Measurements from ENCODE around the gene ADD3.

ADD3 gene

GRCh38 chr10:109991266-109991855 is 16.4 kb upstream of the ADD3 start:
- Mint-ChIP-seq H3K36me3 (no peaks in the 10 kb centered on the region), H3K4me1 (no peaks in the 10 kb centered on the region), H3K27ac (no peak overlapping the region), H3K4me3 (no peak overlapping the region), H3K9me3 (no peaks in the 10 kb centered on the region)
- ATAC-seq (no peak), DNase-seq (ENCODE audit: low spot score in 2 of 2) (no peak)

DNA sequence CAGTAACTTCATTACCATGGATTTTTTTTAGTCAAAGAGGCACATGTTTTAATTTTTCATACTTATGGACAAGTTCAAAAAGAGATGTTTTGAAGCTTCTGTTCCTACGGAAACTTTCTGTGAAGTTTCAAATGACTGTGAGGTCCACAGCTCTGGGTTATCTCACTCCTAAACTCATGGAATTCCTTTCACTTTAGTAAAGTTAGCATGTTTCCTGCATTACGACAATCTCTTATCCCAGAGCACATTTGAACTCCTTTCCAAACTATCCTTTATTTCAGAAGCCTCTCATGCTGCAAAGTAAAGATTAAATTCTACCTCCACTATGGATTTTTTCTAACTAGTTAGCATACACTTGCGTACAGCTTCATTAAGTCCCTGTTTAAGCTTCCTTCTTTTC is 15.3 kb upstream of the ADD3 start:
- no peak for ATAC-seq

DNA sequence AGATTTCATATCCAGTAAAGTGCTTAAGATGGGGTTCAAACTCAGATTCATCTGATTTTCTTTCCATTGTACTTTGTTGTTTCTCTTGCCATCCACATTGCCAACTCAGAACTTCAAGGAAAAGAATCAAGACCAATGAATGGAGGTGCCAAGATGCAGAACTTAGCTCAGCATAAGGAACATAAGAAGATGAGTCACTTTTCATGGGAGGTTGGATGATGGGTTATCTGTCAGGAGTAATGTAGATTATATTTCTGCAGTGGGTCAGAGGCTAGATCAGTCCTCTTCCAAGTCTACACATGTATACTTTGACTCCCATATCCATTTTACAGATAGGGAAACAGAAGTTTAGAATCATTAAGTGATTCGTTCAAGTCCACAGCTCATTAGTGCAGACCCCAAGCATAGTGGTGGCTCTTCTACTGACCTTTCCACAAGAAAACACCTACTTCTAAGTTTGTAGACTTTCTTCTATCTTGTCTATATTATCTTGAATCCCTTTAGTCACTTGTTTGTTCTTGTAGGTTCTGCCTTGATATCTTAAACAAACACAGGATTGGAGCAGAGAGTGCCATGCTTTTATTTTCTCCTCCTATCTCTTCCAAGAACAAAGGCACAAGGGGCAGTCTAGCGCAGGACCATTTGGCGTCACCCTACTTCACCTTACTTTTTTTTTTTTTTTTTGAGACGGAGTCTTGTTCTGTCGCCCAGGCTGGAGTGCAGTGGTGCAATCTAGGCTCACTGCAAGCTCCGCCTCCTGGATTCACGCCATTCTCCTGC is 14.0 kb upstream of the ADD3 start:
- H3K27ac Mint-ChIP-seq, result no peak overlapping the region
- no peak overlapping the region for H3K4me3 Mint-ChIP-seq
- no peak for ATAC-seq
- H3K36me3 Mint-ChIP-seq, result no peaks in the 10 kb centered on the region
- no peak for DNase-seq (ENCODE audit: low spot score in 2 of 2)
- peaks cover 6% of the 10 kb centered on the region for H3K4me1 Mint-ChIP-seq
- H3K9me3 Mint-ChIP-seq, result no peaks in the 10 kb centered on the region

More for the DNA sequence above, 15.3 kb upstream of the ADD3 start:
- no peak for DNase-seq (ENCODE audit: low spot score in 2 of 2)
- Mint-ChIP-seq H3K9me3 (no peaks in the 10 kb centered on the region), H3K4me3 (no peak overlapping the region), H3K4me1 (no peaks in the 10 kb centered on the region), H3K27ac (no peak overlapping the region), H3K36me3 (no peaks in the 10 kb centered on the region)

GRCh38 chr10:109994711-109995577 is 12.8 kb upstream of the ADD3 start:
- no peak for DNase-seq (ENCODE audit: low spot score in 2 of 2)
- H3K9me3 Mint-ChIP-seq, result no peaks in the 10 kb centered on the region
- H3K36me3 Mint-ChIP-seq, result no peaks in the 10 kb centered on the region
- H3K27ac Mint-ChIP-seq, result no peak overlapping the region
- peaks cover 6% of the 10 kb centered on the region for H3K4me1 Mint-ChIP-seq
- H3K4me3 Mint-ChIP-seq, result no peak overlapping the region
- ATAC-seq, result no peak

- Mint-ChIP-seq H3K4me1 (peaks cover 6% of the 10 kb centered on the region), H3K36me3 (no peaks in the 10 kb centered on the region), H3K4me3 (no peak overlapping the region), H3K27ac (no peak overlapping the region), H3K9me3 (no peaks in the 10 kb centered on the region)
- no peak for DNase-seq (ENCODE audit: low spot score in 2 of 2)
- no peak for ATAC-seq
These were observed 12.2 kb upstream of the ADD3 start for GRCh38 chr10:109995595-109995994.

GRCh38 chr10:109996225-109996624 is 11.6 kb upstream of the ADD3 start:
- DNase-seq (ENCODE audit: low spot score in 2 of 2) (no peak), ATAC-seq (no peak)
- no peaks in the 10 kb centered on the region for H3K36me3 Mint-ChIP-seq
- H3K4me3 Mint-ChIP-seq, result no peak overlapping the region
- H3K27ac Mint-ChIP-seq, result no peak overlapping the region
- H3K9me3 Mint-ChIP-seq, result no peaks in the 10 kb centered on the region
- peaks cover 6% of the 10 kb centered on the region for H3K4me1 Mint-ChIP-seq

DNA sequence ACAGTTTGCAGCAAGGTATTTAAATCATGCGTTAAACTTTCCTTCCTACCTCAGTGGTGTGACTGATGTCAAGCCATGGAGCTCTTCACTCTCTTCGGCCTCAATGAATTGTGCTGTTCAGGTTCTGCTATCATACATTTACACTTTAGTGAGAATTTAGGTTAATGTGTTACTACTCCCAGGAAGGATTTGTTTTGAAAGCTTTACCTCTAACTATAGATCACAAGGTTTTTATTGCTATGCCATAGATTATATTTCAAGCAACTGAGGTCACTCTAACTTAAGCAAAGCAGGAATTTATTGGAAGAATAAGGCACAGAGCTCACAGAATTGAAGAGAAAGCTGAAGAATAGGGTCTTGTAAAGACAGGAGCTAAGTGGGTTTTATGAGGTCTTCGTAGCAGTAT is 11.0 kb upstream of the ADD3 start:
- H3K27ac Mint-ChIP-seq, result no peak overlapping the region
- no peak for DNase-seq (ENCODE audit: low spot score in 2 of 2)

DNA sequence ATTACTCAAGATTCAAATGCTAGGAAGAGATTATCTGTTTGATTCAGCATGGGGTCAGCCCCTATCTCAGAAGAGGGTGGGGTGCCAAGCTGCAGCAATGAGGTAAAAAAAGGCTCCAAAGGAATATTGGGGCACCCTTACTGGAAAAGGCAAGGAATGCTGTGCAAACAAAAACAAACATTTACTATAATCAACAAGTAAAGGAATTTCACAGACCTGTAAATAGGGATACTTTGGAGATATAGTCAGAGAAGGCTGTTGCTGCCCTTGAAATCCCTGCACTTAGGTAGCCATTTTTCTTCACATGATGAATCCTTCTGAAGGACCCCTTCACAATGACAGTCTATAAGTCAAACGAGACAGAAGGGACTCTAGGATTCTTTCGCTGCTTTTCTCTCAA is 10.6 kb upstream of the ADD3 start:
- Mint-ChIP-seq H3K9me3 (no peaks in the 10 kb centered on the region), H3K4me1 (peaks cover 6% of the 10 kb centered on the region), H3K27ac (no peak overlapping the region), H3K36me3 (no peaks in the 10 kb centered on the region), H3K4me3 (no peak overlapping the region)
- ATAC-seq (no peak), DNase-seq (ENCODE audit: low spot score in 2 of 2) (no peak)

More for the DNA sequence above, 11.0 kb upstream of the ADD3 start:
- no peaks in the 10 kb centered on the region for H3K9me3 Mint-ChIP-seq
- no peaks in the 10 kb centered on the region for H3K36me3 Mint-ChIP-seq
- no peak overlapping the region for H3K4me3 Mint-ChIP-seq
- no peak for ATAC-seq
- H3K4me1 Mint-ChIP-seq, result peaks cover 6% of the 10 kb centered on the region

GRCh38 chr10:109998513-109998912 is 9.3 kb upstream of the ADD3 start:
- Mint-ChIP-seq H3K27ac (no peak overlapping the region), H3K9me3 (no peaks in the 10 kb centered on the region), H3K4me1 (peaks cover 6% of the 10 kb centered on the region), H3K4me3 (no peak overlapping the region), H3K36me3 (no peaks in the 10 kb centered on the region)
- ATAC-seq (no peak), DNase-seq (ENCODE audit: low spot score in 2 of 2) (no peak)

- no peaks in the 10 kb centered on the region for H3K9me3 Mint-ChIP-seq
- peaks cover 6% of the 10 kb centered on the region for H3K4me1 Mint-ChIP-seq
- DNase-seq (ENCODE audit: low spot score in 2 of 2) (no peak), ATAC-seq (no peak)
- H3K36me3 Mint-ChIP-seq, result no peaks in the 10 kb centered on the region
- H3K4me3 Mint-ChIP-seq, result no peak overlapping the region
- no peak overlapping the region for H3K27ac Mint-ChIP-seq
These were observed 4.8 kb upstream of the ADD3 start for GRCh38 chr10:110002801-110003523.

- Mint-ChIP-seq H3K4me1 (peaks cover 2% of the 10 kb centered on the region), H3K9me3 (no peaks in the 10 kb centered on the region), H3K4me3 (no peak overlapping the region), H3K27ac (no peak overlapping the region), H3K36me3 (peaks cover under 1% of the 10 kb centered on the region)
- no peak for DNase-seq (ENCODE audit: low spot score in 2 of 2)
- ATAC-seq, result no peak
These were observed 4.3 kb upstream of the ADD3 start for GRCh38 chr10:110003524-110003885.

- Mint-ChIP-seq H3K27ac (no peak overlapping the region), H3K4me1 (peaks cover 22% of the 10 kb centered on the region), H3K36me3 (peaks cover 16% of the 10 kb centered on the region), H3K9me3 (no peaks in the 10 kb centered on the region), H3K4me3 (no peak overlapping the region)
- no peak for ATAC-seq
- no peak for DNase-seq (ENCODE audit: low spot score in 2 of 2)
These were observed 2.1 kb upstream of the ADD3 start for GRCh38 chr10:110005719-110006118.

DNA sequence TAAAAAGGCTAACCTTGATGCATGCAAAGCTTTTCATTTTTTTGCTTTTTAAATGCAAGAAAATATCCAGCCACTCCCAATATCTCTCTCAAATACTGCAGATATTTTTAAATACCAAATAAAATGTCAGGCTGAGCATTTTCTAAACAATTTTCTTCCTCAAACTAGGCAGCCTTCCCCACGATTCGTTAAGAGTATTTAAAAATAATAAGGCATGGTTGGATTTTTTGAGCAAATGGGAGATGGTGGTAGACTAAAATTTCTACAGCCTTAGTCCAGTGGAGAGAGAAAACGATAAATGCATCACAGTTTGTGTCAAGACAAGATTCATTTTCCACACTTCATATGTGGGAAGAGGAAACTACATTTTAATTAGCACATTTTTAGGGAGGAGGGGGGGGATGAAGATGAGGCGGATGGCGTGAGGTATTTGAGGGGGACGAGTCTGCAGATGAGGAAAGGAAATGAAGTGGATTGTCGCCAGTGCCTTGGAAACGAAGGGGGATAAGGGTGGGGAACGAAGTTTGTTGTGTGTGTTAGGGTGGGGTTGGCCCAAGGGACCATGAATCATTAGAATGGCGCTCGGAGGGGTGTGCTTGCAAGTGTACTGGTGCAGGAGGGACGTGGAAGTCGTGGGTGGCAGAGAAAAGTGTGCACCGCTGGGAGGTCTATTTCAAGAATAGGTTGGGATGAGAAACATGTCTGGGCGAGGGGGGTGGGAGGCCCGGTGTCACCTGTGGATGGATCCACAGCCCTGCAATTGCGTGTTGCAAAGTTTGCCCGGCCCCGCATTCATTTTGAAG is 1.2 kb upstream of the ADD3 start:
- no peak for ATAC-seq
- no peak overlapping the region for H3K4me3 Mint-ChIP-seq
- peaks cover 24% of the 10 kb centered on the region for H3K4me1 Mint-ChIP-seq
- no peak for DNase-seq (ENCODE audit: low spot score in 2 of 2)
- no peaks in the 10 kb centered on the region for H3K9me3 Mint-ChIP-seq
- H3K36me3 Mint-ChIP-seq, result peaks cover 16% of the 10 kb centered on the region
- H3K27ac Mint-ChIP-seq, result no peak overlapping the region

DNA sequence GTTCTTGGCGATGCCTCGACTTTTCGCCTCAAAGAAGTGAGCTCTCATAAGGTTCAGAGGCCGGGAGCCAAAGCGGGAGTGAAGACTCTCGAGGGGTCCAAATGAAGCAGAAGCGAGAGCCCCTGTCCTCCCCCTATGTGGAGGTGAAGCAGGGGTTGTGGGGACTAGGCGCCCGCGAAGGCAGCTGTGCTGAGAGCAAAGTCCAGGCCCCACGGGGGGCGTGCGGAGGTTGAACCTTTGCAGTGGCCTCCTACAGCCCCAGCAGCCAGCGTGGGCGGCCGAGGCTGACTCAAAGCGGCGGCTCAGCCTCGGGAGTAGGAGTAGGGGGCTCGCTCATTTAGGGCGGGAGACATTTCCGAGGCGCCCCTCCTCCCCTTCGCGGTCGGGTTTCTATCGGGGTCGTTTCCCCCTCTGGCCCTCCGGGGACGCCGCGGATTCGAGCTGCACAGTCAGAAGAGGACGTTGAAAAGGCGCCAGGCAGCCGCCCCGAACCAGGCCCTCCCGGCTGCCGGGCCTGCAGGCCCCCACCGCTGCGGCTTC is 553 bp upstream of the ADD3 start:
- Mint-ChIP-seq H3K9me3 (no peaks in the 10 kb centered on the region), H3K36me3 (peaks cover 16% of the 10 kb centered on the region), H3K4me3 (no peak overlapping the region), H3K4me1 (peaks cover 24% of the 10 kb centered on the region), H3K27ac (no peak overlapping the region)
- ATAC-seq (peak; percentile 54), DNase-seq (ENCODE audit: low spot score in 2 of 2) (no peak)

Measured in stimulated activated effector memory CD8-positive, alpha-beta T cell treated with anti-CD3 and anti-CD28 coated beads, Interleukin-12 subunit alpha, Interleukin-12 subunit beta, amount 100 ng/mL, for 72 hours (primary cell).